HG02571 (cell line): ENCODE data around the gene CALHM2.

Experiments used
- ATAC-seq: cut with Tn5 transposase; IDR thresholded peaks from one replicate; pipeline ENCODE4 v1.9.1; 2021; ENCODE audit warnings: mild to moderate bottlenecking, moderate library complexity; ENCODE audit not compliant: unreplicated experiment

The CALHM2 gene

DNA sequence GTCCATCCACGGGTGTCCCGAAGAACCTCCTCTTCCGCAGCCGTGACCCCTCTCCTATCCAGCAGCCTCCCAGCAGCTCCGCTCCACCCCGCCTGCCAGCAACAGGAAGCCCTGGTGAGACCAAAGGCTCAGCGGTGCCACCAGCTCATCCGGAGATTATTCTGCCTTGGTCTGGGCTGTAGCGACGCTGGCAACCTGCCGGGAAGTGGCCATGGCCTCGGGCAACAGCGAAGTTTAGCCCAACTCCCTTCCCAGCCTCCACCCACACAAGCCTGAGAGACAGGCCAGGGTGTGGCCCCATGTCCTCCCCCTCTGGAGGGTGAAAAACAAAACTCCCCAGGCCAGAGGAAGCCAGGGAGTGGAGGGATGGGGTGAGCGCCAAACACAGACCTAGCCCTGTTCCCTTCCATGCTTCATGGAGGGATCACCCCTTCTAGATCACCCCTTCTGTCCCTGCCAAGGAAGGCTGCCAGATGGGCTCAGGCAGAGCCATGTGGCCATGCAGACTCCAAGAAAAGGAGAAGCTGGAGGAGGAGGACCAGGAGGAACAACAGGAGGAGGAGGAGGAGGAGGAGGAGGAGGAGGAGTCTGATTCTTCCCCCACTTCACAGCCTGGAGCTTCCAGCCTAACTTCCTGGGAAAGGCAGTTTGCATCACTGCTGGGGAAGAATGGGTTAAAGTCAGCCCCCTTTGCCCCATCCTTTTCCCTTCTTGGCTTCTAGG is 918 bp downstream of the CALHM2 start:
- no peak for ATAC-seq

DNA sequence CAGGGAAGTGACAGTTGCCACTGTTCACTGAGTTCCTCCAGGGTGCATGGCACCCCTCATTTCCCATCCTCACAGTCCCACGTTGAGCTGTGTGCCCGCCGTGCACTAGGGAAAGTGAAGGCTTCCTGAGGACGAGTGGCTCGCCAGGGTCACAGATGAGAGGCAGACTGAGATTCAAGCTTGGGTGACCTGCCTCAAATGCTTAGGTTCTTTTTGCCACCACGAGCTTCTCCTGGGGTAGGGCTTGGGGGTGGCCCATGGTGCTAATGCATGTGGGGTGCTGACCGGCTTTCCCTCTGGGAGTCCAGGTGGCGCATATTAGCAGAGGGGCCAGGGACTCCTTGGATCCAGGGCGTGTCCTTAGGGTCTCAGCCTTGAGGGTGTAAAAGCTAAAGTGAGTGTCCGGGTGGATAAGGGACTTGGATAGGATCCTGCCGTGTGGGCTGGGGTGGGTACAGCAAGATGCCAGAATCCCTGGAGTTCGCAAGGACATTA is 1.9 kb downstream of the CALHM2 start:
- ATAC-seq: no peak

DNA sequence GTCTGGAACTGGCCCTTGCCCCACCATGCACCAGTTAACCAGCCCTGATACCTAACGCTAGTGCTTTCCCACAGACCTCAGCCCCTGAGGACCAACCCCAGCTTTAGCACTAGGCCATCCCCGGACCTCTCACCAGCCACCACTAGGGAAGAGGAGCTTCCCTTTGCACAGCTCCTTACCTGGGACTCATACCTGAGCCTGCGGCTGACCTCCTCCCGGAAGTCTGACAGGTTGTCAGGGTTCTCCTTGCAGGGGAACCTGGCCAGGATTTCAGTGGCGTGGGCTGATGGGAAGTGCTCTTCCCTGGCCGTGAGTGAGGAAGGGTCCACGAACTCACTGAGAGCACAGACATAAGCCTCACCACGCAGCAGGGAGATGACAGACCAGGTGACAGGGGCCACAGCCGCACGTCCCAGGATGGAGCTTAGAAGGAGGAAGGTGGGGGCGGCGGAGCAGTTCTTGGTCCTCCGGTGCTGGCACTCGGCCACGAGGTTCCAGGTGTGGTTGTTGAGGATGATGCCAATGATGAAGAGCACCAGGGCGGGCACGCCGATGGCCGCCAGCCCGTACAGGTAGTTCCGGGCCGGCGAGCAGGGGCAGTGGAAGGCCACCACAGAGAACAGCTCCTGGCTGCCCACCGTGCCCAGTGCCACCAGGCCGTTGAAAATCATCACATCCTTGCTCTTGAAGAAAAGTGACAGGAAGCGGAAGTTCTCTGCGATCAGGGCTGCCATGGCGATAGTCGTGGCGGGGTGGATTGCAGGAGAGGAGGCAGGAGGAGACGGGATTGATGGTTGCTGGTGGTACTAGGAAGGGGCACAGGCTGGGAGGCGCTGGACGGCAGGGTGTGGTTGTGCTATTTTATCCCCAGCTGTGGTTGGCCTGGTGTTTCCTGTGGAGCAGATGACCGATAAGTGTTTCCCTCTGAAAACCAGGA is 2.7 kb downstream of the CALHM2 start:
- no peak for ATAC-seq

GRCh38 chr10:103448746-103449145 is 3.4 kb downstream of the CALHM2 start:
- ATAC-seq: no peak

GRCh38 chr10:103447187-103447586 is 5.0 kb downstream of the CALHM2 start:
- ATAC-seq: no peak

- no peak for ATAC-seq
Observed at GRCh38 chr10:103445767-103446567, 6.2 kb downstream of the CALHM2 start.

- no peak for ATAC-seq
Observed at GRCh38 chr10:103445366-103445765, 6.8 kb downstream of the CALHM2 start.

GRCh38 chr10:103444478-103444877 is 7.7 kb downstream of the CALHM2 start:
- no peak for ATAC-seq

- no peak for ATAC-seq
Observed at GRCh38 chr10:103443475-103444185, 8.5 kb downstream of the CALHM2 start.

DNA sequence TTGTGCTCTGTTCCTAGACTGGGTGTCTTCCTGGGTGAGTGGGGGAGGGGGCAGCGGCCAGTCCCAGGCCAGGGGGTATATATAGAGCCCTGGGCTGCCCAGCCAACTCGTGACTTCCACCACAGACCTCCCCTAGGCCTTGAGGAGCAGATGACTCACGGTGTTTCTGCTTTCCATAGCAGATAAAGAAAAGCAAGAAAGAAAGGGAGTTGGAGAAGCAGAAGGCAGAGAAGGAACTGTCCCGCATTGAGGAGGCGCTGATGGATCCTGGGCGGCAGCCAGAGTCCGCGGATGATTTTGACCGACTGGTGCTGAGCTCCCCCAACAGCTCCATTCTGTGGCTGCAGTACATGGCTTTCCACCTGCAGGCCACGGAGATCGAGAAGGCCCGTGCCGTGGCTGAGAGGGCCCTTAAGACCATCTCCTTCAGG is 10.1 kb downstream of the CALHM2 start:
- no peak for ATAC-seq

- ATAC-seq: no peak
Observed at GRCh38 chr10:103441611-103442010, 10.6 kb downstream of the CALHM2 start.

DNA sequence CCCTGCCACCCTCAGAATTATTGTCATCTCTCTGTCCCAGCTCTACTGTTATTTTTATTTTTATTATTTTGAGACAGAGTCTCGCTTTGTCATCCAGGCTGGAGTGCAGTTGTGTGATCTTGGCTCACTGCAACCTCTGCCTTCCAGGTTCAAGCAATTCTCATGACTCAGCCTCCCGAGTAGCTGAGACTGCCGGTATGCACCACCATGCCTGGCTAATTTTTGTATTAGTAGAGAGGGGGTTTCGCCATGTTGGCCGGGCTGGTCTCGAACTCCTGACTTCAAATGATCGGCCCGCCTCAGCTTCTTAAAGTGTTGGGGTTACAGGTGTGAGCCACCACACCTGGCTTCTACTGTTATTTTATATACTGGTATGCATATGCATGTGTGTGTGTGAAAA is 11.0 kb downstream of the CALHM2 start:
- no peak for ATAC-seq

- ATAC-seq: no peak
Observed at GRCh38 chr10:103440416-103440815, 11.8 kb downstream of the CALHM2 start.

DNA sequence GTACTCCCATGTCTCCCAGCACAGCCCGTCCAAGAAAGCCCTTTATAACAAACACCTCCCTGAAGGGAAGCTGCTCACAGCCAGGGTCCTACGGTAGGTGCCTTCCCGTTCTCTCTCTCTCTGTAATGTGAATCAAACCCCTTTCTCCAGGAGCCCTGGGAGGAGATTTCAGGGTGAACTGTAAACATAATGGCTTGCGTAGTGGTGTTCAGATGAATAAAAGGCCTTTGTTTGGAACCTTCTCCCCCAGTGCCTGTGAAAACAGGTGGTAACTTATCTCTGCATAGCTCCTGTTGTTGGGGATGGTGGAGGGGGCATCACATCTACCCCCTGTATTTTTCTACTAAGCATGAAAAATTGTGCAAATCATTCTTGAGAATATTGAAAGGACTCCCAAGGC is 12.4 kb downstream of the CALHM2 start:
- no peak for ATAC-seq

GRCh38 chr10:103433858-103434257 is 18.3 kb downstream of the CALHM2 start:
- ATAC-seq: no peak

- ATAC-seq: no peak
Observed at GRCh38 chr10:103431902-103432301, 20.3 kb downstream of the CALHM2 start.

DNA sequence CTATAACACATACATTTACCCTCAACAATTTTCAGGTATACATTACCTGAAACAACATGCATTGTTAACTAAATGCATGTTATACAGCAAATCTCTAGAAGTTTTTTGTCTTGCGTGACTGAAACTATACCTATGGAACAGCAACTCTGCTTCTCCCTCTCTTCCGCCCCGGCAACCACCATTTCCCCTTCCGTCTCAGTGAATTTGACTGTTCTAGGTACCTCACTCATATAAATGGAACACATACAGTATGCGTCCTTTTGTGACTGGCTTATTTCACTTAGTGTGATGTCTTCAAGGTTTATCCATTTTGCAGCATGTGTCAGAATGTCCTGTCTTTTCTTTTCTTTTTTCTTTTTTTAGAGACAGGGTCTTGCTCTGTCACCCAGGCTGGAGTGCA is 22.5 kb downstream of the CALHM2 start:
- ATAC-seq: no peak

- no peak for ATAC-seq
Observed at GRCh38 chr10:103428989-103429643, 23.1 kb downstream of the CALHM2 start.

GRCh38 chr10:103427866-103428265 is 24.3 kb downstream of the CALHM2 start:
- no peak for ATAC-seq

- ATAC-seq: no peak
Observed at GRCh38 chr10:103423748-103424147, 28.4 kb downstream of the CALHM2 start.
